Endothelial cell of umbilical vein (primary cell): ENCODE results near the gene CCDC47. TPM values are rescaled to one million over a fixed set of nuclear protein-coding genes. Genes with fewer than 3 reads are reported as not detected.

Experiments used
- BruUV-seq: library from RNA; stranded (reverse); fragments of 400-500 nt; replicated peaks from 2 replicates; lab custom pipeline; 2021; lab: Mats Ljungman, UMichigan
- CTCF ChIA-PET: fragments of 300-600, 350-600 bp; sonication (Branson Sonifier 250); formaldehyde crosslinking; loops from one replicate; lab custom pipeline; 2021; ENCODE audit warnings: antibody characterized with exemption, inconsistent platforms; lab: Charles Lee
- POLR2A ChIA-PET: fragments of 300-600, 350-600 bp; sonication (Branson Sonifier 250); formaldehyde crosslinking; loops from one replicate; lab custom pipeline; 2021; ENCODE audit warnings: antibody characterized with exemption, inconsistent platforms; lab: Charles Lee
- DNase-seq: peaks from one replicate; pipeline ENCODE4 v3.0.0-alpha.2; 2011; ENCODE audit warnings: low read depth, low spot score
- FAIRE-seq: peaks from 2 replicates; lab custom pipeline; 2011; peaks lifted over from hg19 to GRCh38; lab: Jason Lieb, UNC
- H2AFZ ChIP-seq: 2 replicates; pipeline ENCODE4 v1.6.0; 2012; ENCODE audit warnings: low read depth, low read length, control low read depth, inconsistent platforms
- H3K27ac ChIP-seq: 2 replicates; pipeline ENCODE4 v1.5.1; 2011; ENCODE audit warnings: low read depth, mild to moderate bottlenecking, control low read depth, low read length, moderate library complexity; ENCODE audit not compliant: insufficient read depth
- H3K27me3 ChIP-seq, 2 experiments: 2 replicates each; pipeline versions ENCODE4 v1.6.0 to v1.6.1; 2011; ENCODE audit warnings: low read length in 2 of 2, mixed read lengths in 1 of 2; ENCODE audit not compliant: control insufficient read depth in 2 of 2, insufficient read depth in 2 of 2
- H3K36me3 ChIP-seq, 2 experiments: 2 replicates in 1 of 2; 3 replicates in 1 of 2; pipeline ENCODE4 v1.5.1; 2011; ENCODE audit warnings: low read length in 2 of 2, mild to moderate bottlenecking in 1 of 2, moderate library complexity in 1 of 2; ENCODE audit not compliant: control insufficient read depth in 2 of 2, insufficient read depth in 2 of 2; ENCODE audit errors: extremely low read depth in 1 of 2
- H3K4me1 ChIP-seq: 3 replicates; pipeline ENCODE4 v1.5.1; 2011; ENCODE audit warnings: mild to moderate bottlenecking, low read length; ENCODE audit not compliant: control insufficient read depth, insufficient read depth; ENCODE audit errors: extremely low read depth
- H3K4me2 ChIP-seq: 2 replicates; pipeline ENCODE4 v1.6.1; 2011; ENCODE audit warnings: low read length, control low read depth, mixed read lengths; ENCODE audit not compliant: insufficient read depth
- H3K4me3 ChIP-seq, 3 experiments: fragments of 200-600 bp in 1 of 3; sonication (generic), shearing (Covaris generic) in 1 of 3; replicated peaks in 1 of 3; 2 replicates each; pipeline ENCODE4 v1.5.1; 2011 to 2016; ENCODE audit warnings: control low read depth in 3 of 3, low read length in 3 of 3, mild to moderate bottlenecking in 2 of 3, inconsistent platforms in 1 of 3, low read depth in 1 of 3, moderate library complexity in 1 of 3; ENCODE audit not compliant: insufficient read depth in 1 of 3
- H3K79me2 ChIP-seq: 2 replicates; pipeline ENCODE4 v1.6.0; 2012; ENCODE audit warnings: low read length, inconsistent platforms; ENCODE audit not compliant: control insufficient read depth, insufficient read depth
- H3K9ac ChIP-seq: replicated peaks from 2 replicates; pipeline ENCODE3; 2011; ENCODE audit warnings: low read length, control low read depth; ENCODE audit not compliant: insufficient read depth; ENCODE audit errors: extremely low read depth
- H3K9me1 ChIP-seq: replicated peaks from 3 replicates; pipeline ENCODE4 v1.6.0; 2011; ENCODE audit warnings: mild to moderate bottlenecking, low read length; ENCODE audit not compliant: control insufficient read depth, insufficient read depth; ENCODE audit errors: extremely low read depth
- H3K9me3 ChIP-seq: replicated peaks from 2 replicates; pipeline ENCODE4 v1.5.1; 2012; ENCODE audit warnings: low read length, inconsistent platforms; ENCODE audit not compliant: control insufficient read depth, insufficient read depth
- H4K20me1 ChIP-seq: replicated peaks from 2 replicates; pipeline ENCODE3; 2011; ENCODE audit warnings: mild to moderate bottlenecking, low read length; ENCODE audit not compliant: control insufficient read depth, insufficient read depth; ENCODE audit errors: extremely low read depth
- EZH2 ChIP-seq: IDR thresholded peaks from 2 replicates; pipeline ENCODE4 v1.6.1; 2012; ENCODE audit warnings: borderline replicate concordance, low read depth, mild to moderate bottlenecking, moderate library complexity, low read length, inconsistent platforms; ENCODE audit not compliant: severe bottlenecking
- FOS ChIP-seq: IDR thresholded peaks from 2 replicates; pipeline ENCODE4 v1.6.1; 2011; ENCODE audit warnings: mild to moderate bottlenecking, low read length, moderate library complexity, borderline replicate concordance; ENCODE audit not compliant: insufficient read depth
- GATA2 ChIP-seq: IDR thresholded peaks from 2 replicates; pipeline ENCODE4 v1.7.0; 2011; ENCODE audit warnings: low read depth, mild to moderate bottlenecking, moderate library complexity, mixed read lengths, low read length; ENCODE audit not compliant: insufficient read length, insufficient read depth
- JUN ChIP-seq: IDR thresholded peaks from 2 replicates; pipeline ENCODE4 v1.6.1; 2011; ENCODE audit warnings: borderline replicate concordance, low read depth; ENCODE audit not compliant: insufficient read length, insufficient read depth
- MYC ChIP-seq: IDR thresholded peaks from one replicate; pipeline ENCODE4 v1.6.1; 2011; ENCODE audit warnings: mild to moderate bottlenecking, low read depth, low read length
- POLR2A ChIP-seq: IDR thresholded peaks from 2 replicates; pipeline ENCODE4 v1.6.1; 2012; ENCODE audit warnings: low read depth, mild to moderate bottlenecking, control low read depth, low read length
- POLR2AphosphoS5 ChIP-seq: IDR thresholded peaks from 2 replicates; pipeline ENCODE4 v1.6.1; 2012; ENCODE audit warnings: low read depth, mild to moderate bottlenecking, control low read depth, low read length, moderate library complexity; ENCODE audit not compliant: insufficient read depth
- dilution Hi-C: fragments of 300-500 bp; cut with MboI; formaldehyde crosslinking; loops from one replicate; pipeline ENCODE4 v1.15.0; 2019; ENCODE audit warnings: low sequenced_read_pairs; ENCODE audit not compliant: extremely low pct_ligation_motif_present
- intact Hi-C: fragments of 100-400 bp; cut with micrococcal nuclease; formaldehyde crosslinking; loops from one replicate; pipeline ENCODE4 v1.10.0; 2022
- polyA plus RNA-seq, 4 experiments: library from polyadenylated mRNA; depleted of rRNA in 3 of 4; stranded (reverse) in 3 of 4; unstranded in 1 of 4; fragments of >200 nt; gene quantifications; 2 replicates each; pipeline versions ENCODE4 v1.2.1 to v1.2.3, GENCODE V29; 2011 to 2012; ENCODE audit warnings: missing spikeins in 1 of 4
- total RNA-seq: library from RNA; stranded (reverse); gene quantifications from 2 replicates; pipeline ENCODE4 v1.2.3, GENCODE V29; 2021
- TF ChIP-seq, protein P1 (sequence below), 2 donors: IDR thresholded peaks; 1 replicate in 1 of 2; 2 replicates in 1 of 2; pipeline ENCODE4 v1.5.1; 2011; ENCODE audit warnings: low read length in 2 of 2, mild to moderate bottlenecking in 2 of 2, moderate library complexity in 2 of 2, control low read depth in 1 of 2, inconsistent platforms in 1 of 2, low read depth in 1 of 2; ENCODE audit not compliant: insufficient read depth in 1 of 2; ENCODE audit errors: extremely low read depth in 1 of 2
- TF ChIP-seq, protein P2 (sequence below): IDR thresholded peaks from 2 replicates; pipeline ENCODE4 v1.6.1; 2011; ENCODE audit not compliant: insufficient read depth, insufficient read length

The CCDC47 gene
- total and polyA plus RNA-seq, 2 donors (not counting 3 experiments of a cell fraction or from before 2014, with no cell fraction given), result 21.7 to 76.5 TPM

DNA sequence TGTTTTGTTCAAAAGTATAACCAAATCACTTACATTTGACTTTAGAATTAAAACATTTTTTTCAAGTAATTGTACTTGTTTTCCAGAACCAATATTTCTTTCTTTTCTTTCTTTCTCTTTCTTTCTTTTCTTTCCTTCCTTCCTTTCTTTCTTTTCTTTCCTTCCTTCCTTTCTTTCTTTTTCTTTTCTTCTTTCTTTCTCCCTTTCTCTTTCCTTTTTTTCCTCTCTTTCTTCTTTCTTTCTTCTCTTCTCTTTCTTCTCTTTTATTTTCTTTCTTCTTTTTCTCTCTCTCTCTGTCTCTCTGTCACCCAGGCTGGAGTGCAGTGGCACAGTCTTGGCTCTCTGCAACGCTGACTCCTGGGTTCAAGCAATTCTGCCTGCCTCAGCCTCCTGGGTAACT, 27.4 kb upstream of the CCDC47 start:
- Histone ChIP-seq H3K4me2 (no peak overlapping the region), H3K79me2 (peaks cover 11% of the 10 kb centered on the region), H3K4me3 (no peak overlapping the region), H3K9me3 (no peaks in the 10 kb centered on the region), H3K27ac (no peak overlapping the region), H4K20me1 (peaks cover 3% of the 10 kb centered on the region), H2AFZ (no peak overlapping the region), H3K9ac (no peak overlapping the region), H3K27me3 (no peaks in the 10 kb centered on the region), H3K36me3 (peaks cover 36 to 44% of the 10 kb centered on the region in 2 experiments), H3K9me1 (no peaks in the 10 kb centered on the region), H3K4me1 (no peaks in the 10 kb centered on the region)
- no peak for FAIRE-seq
- TF ChIP-seq, protein P1, sequence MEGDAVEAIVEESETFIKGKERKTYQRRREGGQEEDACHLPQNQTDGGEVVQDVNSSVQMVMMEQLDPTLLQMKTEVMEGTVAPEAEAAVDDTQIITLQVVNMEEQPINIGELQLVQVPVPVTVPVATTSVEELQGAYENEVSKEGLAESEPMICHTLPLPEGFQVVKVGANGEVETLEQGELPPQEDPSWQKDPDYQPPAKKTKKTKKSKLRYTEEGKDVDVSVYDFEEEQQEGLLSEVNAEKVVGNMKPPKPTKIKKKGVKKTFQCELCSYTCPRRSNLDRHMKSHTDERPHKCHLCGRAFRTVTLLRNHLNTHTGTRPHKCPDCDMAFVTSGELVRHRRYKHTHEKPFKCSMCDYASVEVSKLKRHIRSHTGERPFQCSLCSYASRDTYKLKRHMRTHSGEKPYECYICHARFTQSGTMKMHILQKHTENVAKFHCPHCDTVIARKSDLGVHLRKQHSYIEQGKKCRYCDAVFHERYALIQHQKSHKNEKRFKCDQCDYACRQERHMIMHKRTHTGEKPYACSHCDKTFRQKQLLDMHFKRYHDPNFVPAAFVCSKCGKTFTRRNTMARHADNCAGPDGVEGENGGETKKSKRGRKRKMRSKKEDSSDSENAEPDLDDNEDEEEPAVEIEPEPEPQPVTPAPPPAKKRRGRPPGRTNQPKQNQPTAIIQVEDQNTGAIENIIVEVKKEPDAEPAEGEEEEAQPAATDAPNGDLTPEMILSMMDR (IDR thresholded peaks at IDR 0.05; ENCODE audit: extremely low read depth in 1 of 2, insufficient read depth in 1 of 2, low read depth in 1 of 2, low read length in 2 of 2), result no peak
- TF ChIP-seq, protein P2, sequence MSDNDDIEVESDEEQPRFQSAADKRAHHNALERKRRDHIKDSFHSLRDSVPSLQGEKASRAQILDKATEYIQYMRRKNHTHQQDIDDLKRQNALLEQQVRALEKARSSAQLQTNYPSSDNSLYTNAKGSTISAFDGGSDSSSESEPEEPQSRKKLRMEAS, result no peak
- TF ChIP-seq MYC (no peak), POLR2AphosphoS5 (no peak), POLR2A (no peak), JUN (no peak), EZH2 (no peak), GATA2 (no peak), FOS (no peak)
- dilution Hi-C loops, result no loop called here
- ChIA-PET CTCF (interaction anchor here (1.5 kb wide), 1 partner anchor 10 kb away, joined by 5 read pairs; no protein-coding TSS in a partner anchor), POLR2A (no interaction called here)
- intact Hi-C loops, result no loop called here
- DNase-seq, result no peak
- no TSS peak for BruUV-seq
